Measurements from ENCODE around the gene C11orf21. TPM values are rescaled to one million over a fixed set of nuclear protein-coding genes. Genes with fewer than 3 reads are reported as not detected.

C11orf21 gene
- total and polyA plus RNA-seq, 2 experiments from 2014 or later: 0.17 to 0.68 TPM

- H3K4me3 ChIP-seq: no peak overlapping the region
- H4K20me1 ChIP-seq (ENCODE audit: insufficient read depth, poor library complexity, severe bottlenecking): no peaks in the 10 kb centered on the region
- H3K27me3 ChIP-seq: peaks cover 13% of the 10 kb centered on the region
- no peaks in the 10 kb centered on the region for H3K9me2 ChIP-seq (replicated peaks; ENCODE audit: insufficient read depth)
- H3K4me2 ChIP-seq: no peak overlapping the region
- no peaks in the 10 kb centered on the region for H3K4me1 ChIP-seq (ENCODE audit: insufficient read depth)
- no peak overlapping the region for H2AFZ ChIP-seq
- no peak overlapping the region for H3K27ac ChIP-seq
- H3K36me3 ChIP-seq (replicated peaks; ENCODE audit: insufficient read depth, low read depth): no peaks in the 10 kb centered on the region
- H3K9me3 ChIP-seq (ENCODE audit: low read depth): peaks cover 3% of the 10 kb centered on the region
- 96% methylated on average over 14 of the region's 14 CpGs for WGBS (ENCODE audit: low lambda C conversion rate, missing lambda C conversion rate)
- no peak for TF ChIP-seq EZH2phosphoT487 (IDR thresholded peaks at IDR 0.05; ENCODE audit: low read depth, severe bottlenecking, unreplicated experiment)
- TF ChIP-seq EZH2 (IDR thresholded peaks at IDR 0.05; ENCODE audit: borderline replicate concordance): no peak
- TF ChIP-seq, protein P1, sequence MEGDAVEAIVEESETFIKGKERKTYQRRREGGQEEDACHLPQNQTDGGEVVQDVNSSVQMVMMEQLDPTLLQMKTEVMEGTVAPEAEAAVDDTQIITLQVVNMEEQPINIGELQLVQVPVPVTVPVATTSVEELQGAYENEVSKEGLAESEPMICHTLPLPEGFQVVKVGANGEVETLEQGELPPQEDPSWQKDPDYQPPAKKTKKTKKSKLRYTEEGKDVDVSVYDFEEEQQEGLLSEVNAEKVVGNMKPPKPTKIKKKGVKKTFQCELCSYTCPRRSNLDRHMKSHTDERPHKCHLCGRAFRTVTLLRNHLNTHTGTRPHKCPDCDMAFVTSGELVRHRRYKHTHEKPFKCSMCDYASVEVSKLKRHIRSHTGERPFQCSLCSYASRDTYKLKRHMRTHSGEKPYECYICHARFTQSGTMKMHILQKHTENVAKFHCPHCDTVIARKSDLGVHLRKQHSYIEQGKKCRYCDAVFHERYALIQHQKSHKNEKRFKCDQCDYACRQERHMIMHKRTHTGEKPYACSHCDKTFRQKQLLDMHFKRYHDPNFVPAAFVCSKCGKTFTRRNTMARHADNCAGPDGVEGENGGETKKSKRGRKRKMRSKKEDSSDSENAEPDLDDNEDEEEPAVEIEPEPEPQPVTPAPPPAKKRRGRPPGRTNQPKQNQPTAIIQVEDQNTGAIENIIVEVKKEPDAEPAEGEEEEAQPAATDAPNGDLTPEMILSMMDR (IDR thresholded peaks at IDR 0.05; ENCODE audit: poor library complexity): no peak
- DNase-seq (ENCODE audit: low spot score): no peak
- H3K79me2 ChIP-seq: no peaks in the 10 kb centered on the region
These were observed 25.3 kb downstream of the C11orf21 start for GRCh38 chr11:2276280-2277007.

GRCh38 chr11:2275334-2276279 is 26.1 kb downstream of the C11orf21 start:
- 90% methylated on average over 22 of the region's 30 CpGs for WGBS (ENCODE audit: low lambda C conversion rate, missing lambda C conversion rate)
- H2AFZ ChIP-seq: no peak overlapping the region
- no peaks in the 10 kb centered on the region for H3K36me3 ChIP-seq (replicated peaks; ENCODE audit: insufficient read depth, low read depth)
- no peaks in the 10 kb centered on the region for H3K9me2 ChIP-seq (replicated peaks; ENCODE audit: insufficient read depth)
- peaks cover 3% of the 10 kb centered on the region for H3K9me3 ChIP-seq (ENCODE audit: low read depth)
- H3K27ac ChIP-seq: no peak overlapping the region
- no peak for DNase-seq (ENCODE audit: low spot score)
- H3K4me1 ChIP-seq (ENCODE audit: insufficient read depth): peaks cover 2% of the 10 kb centered on the region
- no peak overlapping the region for H3K4me3 ChIP-seq
- TF ChIP-seq EZH2 (IDR thresholded peaks at IDR 0.05; ENCODE audit: borderline replicate concordance) (no peak), EZH2phosphoT487 (IDR thresholded peaks at IDR 0.05; ENCODE audit: low read depth, severe bottlenecking, unreplicated experiment) (no peak)
- TF ChIP-seq, protein P1 (IDR thresholded peaks at IDR 0.05; ENCODE audit: poor library complexity): no peak
- H4K20me1 ChIP-seq (ENCODE audit: insufficient read depth, poor library complexity, severe bottlenecking): no peaks in the 10 kb centered on the region
- H3K79me2 ChIP-seq: no peaks in the 10 kb centered on the region
- peaks cover 21% of the 10 kb centered on the region for H3K27me3 ChIP-seq
- no peak overlapping the region for H3K4me2 ChIP-seq

- Histone ChIP-seq H3K27me3 (peaks cover 29% of the 10 kb centered on the region), H3K9me2 (replicated peaks; ENCODE audit: insufficient read depth) (no peaks in the 10 kb centered on the region)
- DNase-seq (ENCODE audit: low spot score): no peak
These were observed 27.9 kb downstream of the C11orf21 start for GRCh38 chr11:2273771-2274170.

More at GRCh38 chr11:2273771-2274170, 27.9 kb downstream of the C11orf21 start:
- Histone ChIP-seq H3K4me1 (ENCODE audit: insufficient read depth) (peaks cover 12% of the 10 kb centered on the region), H4K20me1 (ENCODE audit: insufficient read depth, poor library complexity, severe bottlenecking) (no peaks in the 10 kb centered on the region), H3K36me3 (replicated peaks; ENCODE audit: insufficient read depth, low read depth) (no peaks in the 10 kb centered on the region), H2AFZ (no peak overlapping the region), H3K4me3 (no peak overlapping the region), H3K4me2 (no peak overlapping the region), H3K79me2 (no peaks in the 10 kb centered on the region), H3K9me3 (ENCODE audit: low read depth) (no peaks in the 10 kb centered on the region), H3K27ac (no peak overlapping the region)
- no peak for TF ChIP-seq EZH2phosphoT487 (IDR thresholded peaks at IDR 0.05; ENCODE audit: low read depth, severe bottlenecking, unreplicated experiment)
- no peak for TF ChIP-seq EZH2 (IDR thresholded peaks at IDR 0.05; ENCODE audit: borderline replicate concordance)
- TF ChIP-seq, protein P1 (IDR thresholded peaks at IDR 0.05; ENCODE audit: poor library complexity): no peak
- WGBS (ENCODE audit: low lambda C conversion rate, missing lambda C conversion rate): 84% methylated on average over 12 of the region's 12 CpGs

Data from hepatocyte (in vitro differentiated cells).